HCT116 (cell line): ENCODE data around the gene PHACTR1. TPM values are rescaled to one million over a fixed set of nuclear protein-coding genes. Genes with fewer than 3 reads are reported as not detected.

Experiments
- ATAC-seq: fragments of 200-7000 bp; cut with Tn5 transposase; 2 replicates; pipeline ENCODE4 v1.9.1; 2020; ENCODE audit warnings: mild to moderate bottlenecking, moderate library complexity
- BruUV-seq: library from RNA; stranded (reverse); fragments of 400-500 nt; replicated peaks from 2 replicates; lab custom pipeline; 2021; lab: Mats Ljungman, UMichigan
- CTCF ChIA-PET: fragments of 300-600 bp; sonication (Branson Sonifier 250); formaldehyde crosslinking; loops from one replicate; lab custom pipeline; 2021; ENCODE audit warnings: antibody characterized with exemption; lab: Charles Lee
- POLR2A ChIA-PET: fragments of 300-600, 350-600 bp; sonication (Branson Sonifier 250); formaldehyde crosslinking; loops from one replicate; lab custom pipeline; 2021; ENCODE audit warnings: antibody characterized with exemption; lab: Charles Lee
- RAD21 ChIA-PET, 2 experiments: fragments of 300-600 bp; sonication (Branson Sonifier 250); formaldehyde crosslinking; loops; one replicate each; lab custom pipeline; 2023; ENCODE audit warnings: low total read pairs in 2 of 2; ENCODE audit not compliant: uncharacterized antibody in 2 of 2, unreplicated experiment in 2 of 2, low non-redundant PET in 1 of 2; lab: Charles Lee
- DNase-seq: peaks from one replicate; pipeline ENCODE4 v3.0.0-alpha.2; 2010; ENCODE audit warnings: low read depth, low spot score
- H2AFZ ChIP-seq: fragments of 200-600 bp; shearing (Covaris generic), sonication (generic); 2 replicates; pipeline ENCODE4 v1.6.1; 2017; ENCODE audit warnings: low read depth, mixed run types, mixed read lengths, antibody characterized with exemption, low read length; ENCODE audit not compliant: poor library complexity, severe bottlenecking
- H3K27ac ChIP-seq: 2 replicates; pipeline ENCODE4 v1.5.1; 2012; ENCODE audit warnings: low read depth, low read length
- H3K27me3 ChIP-seq: fragments of 200-600 bp; sonication (generic); 2 replicates; pipeline ENCODE4 v1.6.1; 2016; ENCODE audit warnings: mixed run types, low read length, mixed read lengths; ENCODE audit not compliant: insufficient read depth
- H3K36me3 ChIP-seq, 2 experiments: fragments of 200-500 bp in 1 of 2; fragments of 200-600 bp in 1 of 2; sonication (Bioruptor generic) in 1 of 2; sonication (generic) in 1 of 2; 2 replicates each; pipeline versions ENCODE4 v1.5.1 to v1.6.1; 2014 to 2016; ENCODE audit warnings: low read length in 2 of 2, inconsistent platforms in 1 of 2, mixed read lengths in 1 of 2, mixed run types in 1 of 2; ENCODE audit not compliant: insufficient read depth in 2 of 2, control insufficient read depth in 1 of 2
- H3K4me1 ChIP-seq, 2 experiments: fragments of 200-600 bp in 1 of 2; sonication (generic) in 1 of 2; 2 replicates each; pipeline versions ENCODE4 v1.5.1 to v1.6.1; 2012 to 2017; ENCODE audit warnings: low read length in 2 of 2, inconsistent platforms in 1 of 2, mild to moderate bottlenecking in 1 of 2, mixed read lengths in 1 of 2, mixed run types in 1 of 2, moderate library complexity in 1 of 2; ENCODE audit not compliant: insufficient read depth in 2 of 2, control insufficient read depth in 1 of 2
- H3K4me2 ChIP-seq: fragments of 200-600 bp; sonication (generic); 2 replicates; pipeline ENCODE4 v1.6.1; 2017; ENCODE audit warnings: mixed run types, low read length, mixed read lengths
- H3K4me3 ChIP-seq, 2 experiments: fragments of 200-600 bp in 1 of 2; sonication (generic) in 1 of 2; replicated peaks in 1 of 2; 2 replicates each; pipeline ENCODE4 v1.5.1; 2011 to 2016; ENCODE audit warnings: low read length in 2 of 2, control low read depth in 1 of 2, low read depth in 1 of 2, mild to moderate bottlenecking in 1 of 2, mixed read lengths in 1 of 2, mixed run types in 1 of 2
- H3K79me2 ChIP-seq: fragments of 200-600 bp; sonication (generic); 2 replicates; pipeline ENCODE4 v1.6.1; 2017; ENCODE audit warnings: mild to moderate bottlenecking, mixed run types, low read length, moderate library complexity, mixed read lengths; ENCODE audit not compliant: insufficient read depth
- H3K9ac ChIP-seq: fragments of 200-600 bp; sonication (generic); 2 replicates; pipeline ENCODE4 v1.6.1; 2016; ENCODE audit warnings: low read length, mixed read lengths
- H3K9me2 ChIP-seq: fragments of 200-600 bp; sonication (generic), shearing (Covaris generic); 2 replicates; pipeline ENCODE4 v1.6.1; 2017; ENCODE audit warnings: mixed run types, mild to moderate bottlenecking, moderate library complexity; ENCODE audit not compliant: insufficient read depth
- H3K9me3 ChIP-seq, 2 experiments: fragments of 200-500 bp in 1 of 2; fragments of 200-600 bp in 1 of 2; sonication (Bioruptor generic) in 1 of 2; sonication (generic) in 1 of 2; 2 replicates each; pipeline ENCODE4 v1.6.1; 2014 to 2017; ENCODE audit warnings: low read length in 2 of 2, mixed read lengths in 2 of 2, inconsistent platforms in 1 of 2, low read depth in 1 of 2, mild to moderate bottlenecking in 1 of 2, mixed run types in 1 of 2, moderate library complexity in 1 of 2; ENCODE audit not compliant: control insufficient read depth in 1 of 2, insufficient read depth in 1 of 2
- H4K20me1 ChIP-seq: fragments of 200-600 bp; sonication (generic), shearing (Covaris generic); 2 replicates; pipeline ENCODE4 v1.6.1; 2017; ENCODE audit warnings: mixed run types, mild to moderate bottlenecking, moderate library complexity; ENCODE audit not compliant: insufficient read depth
- CTCF ChIP-seq, 3 experiments: fragments of 200-600 bp in 1 of 3; sonication (generic) in 1 of 3; IDR thresholded peaks in 2 of 3; conservative IDR thresholded peaks in 1 of 3; 2 replicates each; pipeline ENCODE4 v1.5.1; 2012 to 2017; ENCODE audit warnings: low read depth in 2 of 3, low read length in 2 of 3, antibody characterized with exemption in 1 of 3, borderline replicate concordance in 1 of 3, control low read depth in 1 of 3, mild to moderate bottlenecking in 1 of 3, mixed read lengths in 1 of 3, mixed run types in 1 of 3, moderate library complexity in 1 of 3; ENCODE audit not compliant: insufficient read depth in 1 of 3
- FOSL1 ChIP-seq: IDR thresholded peaks from 2 replicates; pipeline ENCODE4 v1.6.1; 2012; ENCODE audit warnings: low read depth
- RAD21 ChIP-seq: IDR thresholded peaks from 2 replicates; pipeline ENCODE4 v1.6.1; 2012; ENCODE audit warnings: low read depth, mild to moderate bottlenecking
- intact Hi-C: fragments of 100-400 bp; cut with micrococcal nuclease; formaldehyde crosslinking; loops from 2 replicates; pipeline ENCODE4 v1.10.0; 2022
- total RNA-seq: library from RNA; stranded (reverse); gene quantifications from one replicate; pipeline ENCODE4 v1.2.1, GENCODE V29; 2021; ENCODE audit not compliant: unreplicated experiment

Gene PHACTR1
- total RNA-seq, 1 experiment from 2014 or later, result 0.17 TPM

DNA sequence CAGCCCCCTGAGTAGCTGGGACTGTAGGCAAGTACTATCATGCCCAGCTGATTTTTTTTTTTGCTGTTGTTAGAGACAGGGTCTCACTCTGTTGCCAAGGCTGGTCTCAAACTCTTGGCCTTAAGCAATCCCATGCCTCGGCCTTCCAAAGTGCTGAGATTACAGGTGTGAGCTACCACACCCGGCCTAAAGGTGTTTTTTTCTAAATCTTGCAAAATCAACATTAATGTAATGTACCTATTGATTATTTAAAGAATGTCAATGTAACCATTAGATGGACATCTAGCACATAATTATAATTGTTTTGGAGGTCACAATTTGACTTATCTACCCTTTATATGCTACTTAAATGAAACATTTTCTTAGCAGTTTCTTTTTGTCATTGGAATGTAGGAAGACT, 126.1 kb downstream of the PHACTR1 start (continued):
- TF ChIP-seq RAD21, result no peak
- TF ChIP-seq, all 23 proteins: peak for 0

DNA sequence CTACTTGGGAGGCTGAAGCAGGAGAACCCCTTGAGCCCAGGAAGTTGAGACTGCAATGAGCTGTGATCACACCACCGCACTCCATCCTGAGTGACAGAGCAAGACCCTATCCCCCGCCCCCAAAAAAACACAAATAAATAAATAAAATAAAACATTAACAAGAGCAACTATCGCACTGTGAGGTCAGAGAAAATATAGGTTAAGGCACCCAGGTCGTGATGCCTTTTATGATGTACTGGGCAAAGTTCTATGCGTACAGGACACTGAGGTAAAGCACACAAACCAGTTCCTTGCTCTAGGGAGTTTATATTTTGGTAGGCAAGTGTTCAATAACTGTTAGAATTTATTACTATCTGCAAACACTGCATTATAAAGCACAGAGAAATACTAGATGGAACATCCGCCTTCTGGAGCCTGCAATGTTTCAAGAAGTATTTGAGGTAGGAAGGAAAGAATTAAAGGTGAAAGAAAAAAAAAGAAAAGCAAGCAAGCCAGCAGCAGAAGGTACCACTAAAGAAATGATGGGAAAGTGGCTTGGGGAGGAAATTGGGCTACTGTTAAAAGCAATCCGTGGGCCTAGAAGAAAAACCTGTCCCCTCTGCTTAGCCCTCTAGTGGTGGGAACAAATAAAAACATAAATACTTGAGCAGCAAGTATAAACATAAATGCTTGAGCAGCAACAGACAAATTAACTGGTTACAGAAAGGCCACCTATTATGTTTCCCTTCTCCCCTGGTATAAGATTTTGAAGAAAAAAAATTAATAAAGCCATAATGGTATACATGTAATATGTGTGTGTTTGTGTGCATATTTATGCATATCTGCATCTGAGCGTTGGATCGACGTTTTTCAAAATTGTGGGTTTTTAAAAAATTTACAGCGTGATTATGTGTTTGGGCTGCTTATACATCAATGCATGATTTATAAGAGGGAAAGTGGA, 128.0 kb downstream of the PHACTR1 start:
- intact Hi-C loops, result loop anchor here (1.0 kb wide), 1 partner anchor 206 kb away; no protein-coding TSS in a partner anchor
- DNase-seq (peak; percentile 10), ATAC-seq (peak; percentile 57; the same call in 1 of the 2 replicates)
- no TSS peak for BruUV-seq
- peaks cover 41% of the 10 kb centered on the region; the same call in 1 of the 2 replicates for H3K27me3 ChIP-seq
- H3K9me2 ChIP-seq, result no peaks in the 10 kb centered on the region
- no peaks in the 10 kb centered on the region for H3K36me3 ChIP-seq
- H3K4me2 ChIP-seq, result no peak overlapping the region
- POLR2A ChIA-PET, result no interaction called here
- peak; percentile 32 for TF ChIP-seq RAD21
- TF ChIP-seq FOSL1, result no peak
- TF ChIP-seq CTCF (IDR thresholded peaks at IDR 0.05 in 2 of 3, conservative IDR thresholded peaks at IDR 0.05 in 1 of 3; ENCODE audit: borderline replicate concordance in 1 of 3, insufficient read depth in 1 of 3, low read depth in 2 of 3, low read length in 2 of 3), result peak; percentile 34 to 75 (median 53); a peak in 5 of 6 replicates
- H4K20me1 ChIP-seq, result no peaks in the 10 kb centered on the region
- no peak overlapping the region for H3K27ac ChIP-seq
- no peak overlapping the region for H3K4me3 ChIP-seq
- CTCF ChIA-PET, result no interaction called here
- no peak overlapping the region for H2AFZ ChIP-seq
- H3K9me3 ChIP-seq, result no peaks in the 10 kb centered on the region
- no peak overlapping the region for H3K9ac ChIP-seq
- RAD21 ChIA-PET, result no interaction called here
- no peaks in the 10 kb centered on the region for H3K79me2 ChIP-seq
- H3K4me1 ChIP-seq, result no peaks in the 10 kb centered on the region
